Posterior cingulate gyrus (tissue), 11 donors: ENCODE measurements around the gene DSCAML1.

ENCODE experiments used
- DNase-seq, 10 donors: peaks; one replicate each; pipeline versions ENCODE4 v3.0.0 to v3.0.0-alpha.2; 2020 to 2021; ENCODE audit warnings: mixed read lengths in 3 of 10
- intact Hi-C: fragments of 100-400 bp; cut with DNase I; formaldehyde crosslinking; loops from one replicate; pipeline ENCODE4 v1.15.1; 2023

The DSCAML1 gene

DNA sequence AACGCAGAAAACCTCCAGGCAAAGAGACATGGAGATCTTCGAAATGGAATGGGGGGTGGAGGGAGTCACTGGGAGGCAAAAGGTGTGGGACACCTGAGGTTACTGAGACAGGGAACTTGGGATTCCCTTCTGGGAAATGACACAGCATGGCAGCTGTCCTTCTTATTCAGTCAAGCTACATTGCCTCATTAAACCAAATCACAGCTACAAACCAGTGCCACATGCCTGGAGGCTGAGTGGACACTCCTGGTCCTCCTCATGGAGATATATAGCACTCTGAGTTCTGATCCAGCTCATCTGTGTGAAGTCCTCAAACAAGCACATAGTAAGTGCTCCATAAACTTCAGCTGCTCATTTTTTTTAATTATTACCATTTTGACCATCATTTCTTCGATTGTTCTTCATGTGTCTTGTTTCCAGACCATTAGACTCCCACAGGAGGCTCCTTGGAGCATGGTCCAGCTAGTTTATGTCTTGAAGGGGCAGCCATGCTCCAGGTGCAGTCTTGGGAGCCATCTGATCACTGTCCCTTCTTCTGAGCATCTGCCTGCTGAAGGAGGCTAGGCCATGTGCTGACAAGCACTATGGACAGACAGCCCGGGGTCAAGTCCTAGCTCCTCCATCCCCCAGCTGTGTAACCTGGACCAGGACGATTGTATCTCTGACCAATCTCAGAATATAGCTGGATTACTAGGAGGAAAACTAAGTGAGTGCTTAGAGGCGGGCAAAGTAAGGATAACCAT is 37.2 kb upstream of the DSCAML1 start:
- intact Hi-C loops: no loop called here
- DNase-seq: peak in 3 of 10 donors; percentile 2 to 35 (median 25)

DNA sequence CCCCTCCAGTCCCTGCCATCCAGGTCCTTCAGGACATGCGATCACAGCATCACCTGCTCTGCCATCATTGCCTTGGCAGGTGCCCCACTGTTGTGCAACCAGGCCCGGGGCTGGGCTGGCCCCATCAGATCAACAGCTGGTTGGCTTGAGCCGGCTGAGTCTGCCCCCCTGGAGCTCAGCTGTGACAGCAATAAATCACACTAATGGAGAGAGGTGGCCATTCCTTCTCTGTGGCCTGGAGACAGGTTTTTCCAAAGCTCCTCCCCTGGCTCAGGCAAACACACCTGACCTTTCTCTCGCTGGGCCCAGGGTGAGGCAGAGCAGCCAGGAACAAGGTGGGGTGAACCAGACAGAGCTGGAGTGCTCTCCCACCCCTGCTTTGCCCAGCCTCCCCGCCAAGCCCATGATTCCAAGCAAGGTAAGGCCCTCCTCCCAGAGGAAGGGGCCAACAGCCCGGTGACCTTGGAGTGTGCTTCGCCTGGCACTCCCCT is 36.4 kb upstream of the DSCAML1 start:
- intact Hi-C loops: no loop called here
- peak in 5 of 10 donors; percentile 3 to 72 (median 11) for DNase-seq

DNA sequence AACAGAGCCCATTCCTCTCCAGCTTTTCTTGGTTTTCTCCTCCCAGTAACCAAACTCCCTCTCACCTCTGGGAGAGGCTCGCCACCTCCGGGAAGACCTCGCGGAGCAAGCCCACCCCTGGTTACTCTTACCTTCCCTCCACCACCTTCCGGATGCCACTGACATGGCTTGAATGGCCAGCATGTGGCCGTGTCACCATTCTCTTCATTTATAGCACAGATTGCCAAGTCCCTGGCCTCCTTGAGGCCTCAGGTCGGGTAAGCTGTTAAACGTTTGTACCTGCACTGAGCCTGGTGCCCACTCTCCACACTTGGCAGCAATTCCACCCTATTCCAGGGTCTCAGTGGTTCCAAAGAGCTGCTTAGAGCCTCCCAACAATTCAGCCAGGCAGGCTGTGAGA is 35.5 kb upstream of the DSCAML1 start:
- intact Hi-C loops: no loop called here
- peak in 1 of 10 donors; percentile 2 for DNase-seq

DNA sequence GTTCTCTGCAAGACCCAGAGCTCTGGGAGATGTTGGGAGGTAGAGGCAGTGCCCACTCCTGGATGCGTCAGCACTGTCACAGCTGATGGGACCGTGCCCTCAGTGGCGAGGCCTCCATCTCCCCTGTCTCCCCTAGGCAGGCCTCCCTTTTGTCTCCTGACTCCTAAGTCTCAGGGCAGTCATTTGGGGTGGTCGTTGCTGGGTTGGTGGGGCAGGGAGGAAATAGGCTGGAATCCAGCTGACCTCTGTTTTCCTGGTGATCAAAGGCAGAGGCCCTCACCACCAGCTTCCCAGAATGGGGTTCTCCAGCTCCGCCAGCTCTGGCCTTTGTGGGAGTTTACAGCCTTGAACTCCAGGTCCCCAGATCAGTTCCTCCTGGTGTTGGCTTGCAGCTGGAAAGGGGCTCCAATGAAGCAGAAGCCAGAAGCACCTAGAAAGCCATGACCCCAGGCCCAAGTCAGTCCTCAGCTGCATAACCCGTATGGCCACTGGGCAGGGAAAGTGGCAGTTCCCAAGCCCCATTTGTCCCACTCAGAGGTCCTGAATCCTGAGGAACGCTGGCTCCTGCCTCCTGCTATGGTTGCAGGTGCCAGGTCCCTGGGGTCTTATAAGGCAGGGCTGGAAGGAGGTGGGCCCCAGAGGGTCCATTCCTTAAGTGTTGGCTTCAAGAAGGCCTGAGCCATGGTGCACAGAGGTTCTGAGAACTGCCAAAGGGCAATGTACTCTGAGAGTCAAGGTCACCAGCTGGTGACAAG is 34.8 kb upstream of the DSCAML1 start:
- intact Hi-C loops: no loop called here
- DNase-seq: peak in 4 of 10 donors; percentile 2 to 63 (median 28)

DNA sequence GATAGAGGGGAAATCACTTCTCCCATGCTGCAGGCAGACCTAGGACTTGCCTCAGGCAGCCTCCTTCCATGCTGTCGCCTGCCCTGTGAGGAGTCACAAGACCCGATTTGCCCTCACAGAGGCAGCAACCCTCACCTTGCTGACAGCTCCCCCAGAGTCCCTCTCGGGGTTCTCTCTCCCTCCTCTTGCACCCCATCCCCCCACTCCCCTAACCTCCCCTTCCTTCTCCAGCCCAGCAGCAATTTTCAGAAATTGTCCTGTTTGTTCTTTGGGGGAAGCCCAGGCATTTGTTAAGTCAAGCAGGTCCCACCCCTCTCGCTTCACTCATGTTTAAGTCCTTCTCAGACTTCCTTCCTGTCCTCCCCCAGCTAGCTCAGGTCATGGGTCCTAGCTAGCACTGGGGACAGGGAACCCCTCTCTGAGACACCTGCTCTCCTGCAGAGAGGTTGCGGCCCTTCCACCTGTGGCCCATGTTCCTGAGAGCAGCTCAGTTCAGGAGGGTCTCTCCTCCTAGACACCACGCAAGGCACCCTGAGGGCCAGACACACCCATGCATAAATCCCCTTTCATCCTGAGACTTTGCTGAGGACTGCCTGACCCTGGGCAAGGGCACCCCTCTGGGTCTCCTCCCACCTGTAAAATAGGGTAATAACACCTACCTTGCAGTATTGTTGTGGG is 33.8 kb upstream of the DSCAML1 start:
- DNase-seq: peak in 4 of 10 donors; percentile 5 to 49 (median 6)
- intact Hi-C loops: no loop called here

DNA sequence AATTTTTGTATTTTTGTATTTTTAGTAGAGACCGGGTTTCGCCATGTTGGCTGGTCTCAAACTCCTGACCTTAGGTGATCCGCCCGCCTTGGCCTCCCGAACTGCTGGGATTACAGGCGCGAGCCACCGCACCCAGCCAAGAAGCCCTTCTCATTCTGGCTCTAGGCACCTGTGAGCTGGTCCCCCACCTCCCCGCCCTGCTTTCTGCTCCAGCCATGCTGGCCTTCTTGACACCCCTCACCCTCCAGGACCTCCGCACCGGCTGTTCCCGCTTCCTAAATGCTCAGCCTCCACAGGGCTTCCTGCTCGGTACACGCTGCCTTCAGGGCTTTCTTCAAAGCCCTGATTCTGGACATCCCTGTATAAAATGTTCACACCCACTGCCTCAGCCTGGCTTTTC is 33.1 kb upstream of the DSCAML1 start:
- DNase-seq: peak in 3 of 10 donors; percentile 5 to 78 (median 7)

DNA sequence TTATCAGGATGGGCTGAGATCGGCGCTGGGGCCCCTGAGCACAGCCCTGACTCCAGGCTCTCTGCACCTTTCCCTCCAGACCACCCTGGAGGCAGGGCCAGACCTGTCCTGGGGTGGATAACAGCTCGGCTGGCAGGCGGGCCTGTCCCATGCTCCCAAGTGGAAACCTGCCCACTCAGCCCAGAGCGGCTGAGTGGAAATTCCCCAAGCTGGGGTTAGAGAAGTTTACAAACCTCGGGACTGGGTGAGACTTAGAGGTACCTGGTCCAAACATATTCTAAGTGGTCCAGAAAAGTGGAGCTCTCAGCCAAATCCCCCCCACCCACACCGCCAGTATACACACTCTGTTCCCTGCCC is 32.3 kb upstream of the DSCAML1 start:
- intact Hi-C loops: no loop called here
- peak in 4 of 10 donors; percentile 5 to 45 (median 20) for DNase-seq

More for the DNA sequence above, 33.1 kb upstream of the DSCAML1 start:
- intact Hi-C loops: no loop called here

DNA sequence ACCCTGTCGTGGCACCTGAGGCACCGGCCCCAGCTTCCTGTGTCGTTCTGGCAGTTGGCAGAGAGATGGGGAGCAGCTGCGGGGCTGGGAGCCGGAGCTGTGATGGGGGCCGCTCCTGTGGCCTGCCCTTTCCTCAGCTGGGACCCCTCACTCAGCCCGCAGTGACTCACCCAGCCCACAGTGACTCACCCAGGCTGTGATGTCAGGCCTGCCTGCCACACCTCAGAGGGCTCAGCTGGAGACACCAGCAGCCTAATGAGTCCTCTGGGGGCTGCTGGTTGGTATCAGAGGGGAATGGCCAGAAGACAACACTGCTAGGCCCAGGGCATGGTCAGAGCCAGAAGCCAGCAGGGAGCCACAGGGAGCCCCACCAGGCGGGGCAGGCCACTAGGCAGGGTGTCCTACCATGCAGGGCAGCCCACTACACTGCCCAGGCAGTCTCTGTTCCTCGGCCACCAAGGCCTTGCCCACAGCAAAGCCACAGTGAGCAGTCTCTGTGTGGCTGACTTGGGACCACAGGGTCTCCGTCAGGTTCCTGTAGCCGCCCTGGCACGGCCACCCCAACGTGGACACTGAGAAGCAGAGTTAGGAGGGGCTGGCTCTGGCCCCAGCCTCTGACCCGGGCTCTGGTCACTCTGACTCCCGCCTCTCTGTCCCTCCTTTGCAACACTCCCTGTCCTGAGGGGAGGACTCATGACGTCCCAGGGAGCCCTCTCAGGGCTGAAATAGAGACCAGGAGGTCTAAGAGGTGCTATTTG is 31.8 kb upstream of the DSCAML1 start:
- DNase-seq: peak in 5 of 10 donors; percentile 1 to 67 (median 7)
- intact Hi-C loops: no loop called here

DNA sequence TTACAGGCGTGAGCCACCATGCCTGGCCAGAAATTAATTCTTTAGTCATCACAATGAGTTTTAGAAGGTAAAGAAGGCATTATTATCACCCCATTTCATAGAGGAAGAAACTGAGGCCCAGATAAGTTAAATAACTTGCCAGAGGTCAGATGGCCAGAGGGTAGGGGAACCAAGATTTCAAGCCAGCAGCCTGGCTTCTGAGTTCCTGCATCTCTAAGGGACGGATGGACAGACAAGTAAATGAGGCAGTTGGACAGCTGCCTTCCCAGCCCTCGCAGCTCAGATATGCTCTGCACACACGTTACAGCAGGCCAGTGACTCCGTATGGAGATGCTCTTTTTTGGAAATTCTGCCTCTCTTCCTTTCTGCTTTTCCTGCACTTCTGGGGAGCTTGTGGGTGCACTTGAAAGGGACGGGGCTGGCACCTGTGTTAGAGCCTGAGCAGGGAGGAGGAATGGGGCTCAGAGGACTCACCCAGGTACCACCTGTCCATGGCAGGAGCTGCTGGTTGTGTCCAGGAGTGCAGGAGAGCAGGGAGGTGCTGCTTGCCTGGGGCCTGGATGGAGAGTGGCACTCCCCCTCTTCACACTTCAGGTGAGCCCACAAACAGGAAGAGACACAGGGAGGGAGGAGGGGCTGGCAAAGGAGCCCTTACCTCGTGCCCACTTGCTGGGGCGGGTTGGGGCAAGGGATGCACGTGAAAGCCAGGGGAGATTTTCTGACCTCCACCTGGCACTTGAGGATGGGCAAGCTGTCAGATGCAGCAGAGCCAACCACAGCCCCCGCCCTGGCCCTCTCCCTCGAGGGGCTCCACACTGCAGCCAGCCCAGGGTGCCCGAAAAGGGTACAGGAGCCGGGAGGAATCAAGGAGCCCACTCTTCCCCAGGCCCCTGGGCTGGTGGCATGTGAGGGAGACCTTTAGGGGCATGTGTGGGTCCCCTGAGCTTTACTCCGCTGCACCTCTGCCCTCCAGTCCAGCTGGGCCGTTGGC is 30.8 kb upstream of the DSCAML1 start:
- intact Hi-C loops: no loop called here

DNA sequence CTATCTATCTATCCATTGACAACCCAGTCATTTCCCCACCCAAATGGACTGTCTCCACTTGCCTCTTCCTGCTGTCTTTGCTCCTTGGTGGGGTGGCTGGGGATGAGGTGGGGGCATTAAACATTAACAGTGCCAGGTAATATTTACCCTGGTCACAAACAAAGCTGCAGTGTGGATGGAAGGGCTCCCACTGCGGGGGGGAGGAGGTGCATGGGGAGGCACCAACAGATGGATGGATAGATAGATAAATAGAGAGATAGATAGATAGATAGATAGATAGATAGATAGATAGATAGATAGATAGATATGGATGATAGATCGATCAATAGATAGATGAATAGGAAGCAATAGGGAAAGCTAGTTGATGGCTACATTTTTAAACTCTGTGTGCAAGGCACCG is 29.8 kb upstream of the DSCAML1 start:
- peak in 2 of 10 donors; percentile 21 to 23 for DNase-seq
- intact Hi-C loops: no loop called here

More for the DNA sequence above, 30.8 kb upstream of the DSCAML1 start:
- peak in 5 of 10 donors; percentile 3 to 62 (median 33) for DNase-seq

DNA sequence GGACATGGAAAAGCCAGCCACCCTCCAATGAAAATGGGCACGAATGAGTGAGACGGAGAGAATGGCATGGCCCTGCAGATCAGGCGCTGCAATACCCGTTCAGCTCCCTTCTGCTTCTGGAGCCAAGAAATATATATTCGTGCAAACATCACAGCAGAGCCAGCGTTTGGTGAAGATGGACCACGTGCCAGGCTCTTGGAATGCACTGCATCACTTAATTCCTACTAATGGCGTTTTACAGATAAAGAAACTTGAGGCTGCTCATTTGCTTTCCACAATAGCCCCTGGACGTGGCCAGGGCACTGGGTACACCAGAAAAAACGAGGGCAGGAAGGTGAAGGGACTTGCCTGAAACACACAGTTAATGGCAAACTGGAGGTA is 29.2 kb upstream of the DSCAML1 start:
- intact Hi-C loops: no loop called here
- peak in 4 of 10 donors; percentile 3 to 33 (median 12) for DNase-seq

DNA sequence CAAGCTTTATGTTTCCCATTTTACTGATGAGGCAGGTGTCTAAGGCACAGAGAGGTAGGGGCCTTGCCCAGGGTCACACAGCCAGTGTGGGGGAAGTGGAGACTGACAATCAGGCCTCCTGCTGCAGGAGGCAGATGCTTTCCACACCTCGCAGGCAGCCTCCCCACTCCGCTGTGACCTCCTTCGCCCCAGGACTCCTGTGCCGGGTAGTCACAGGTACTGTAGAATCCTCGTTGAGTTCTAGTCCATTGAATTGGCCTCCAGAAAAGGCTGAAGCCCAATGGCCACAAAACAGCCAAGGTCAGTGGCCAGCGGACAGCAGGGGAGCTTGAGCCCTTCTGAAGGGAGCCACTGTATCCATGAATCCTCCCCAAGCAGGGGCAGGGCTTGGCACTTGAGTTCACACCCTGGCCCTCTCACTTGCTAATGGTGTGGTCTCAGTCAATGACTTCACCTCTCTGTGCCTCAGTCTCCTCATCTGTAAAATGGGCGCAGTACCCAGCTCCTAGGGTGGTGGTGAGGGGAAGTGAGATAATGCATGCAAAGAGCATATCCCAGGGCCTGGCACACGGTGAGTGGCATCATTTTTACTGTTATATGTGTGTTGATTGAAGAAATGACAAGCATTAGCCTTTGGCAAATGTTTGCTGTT is 28.6 kb upstream of the DSCAML1 start:
- intact Hi-C loops: no loop called here
- DNase-seq: peak in 2 of 10 donors; percentile 57 to 61

DNA sequence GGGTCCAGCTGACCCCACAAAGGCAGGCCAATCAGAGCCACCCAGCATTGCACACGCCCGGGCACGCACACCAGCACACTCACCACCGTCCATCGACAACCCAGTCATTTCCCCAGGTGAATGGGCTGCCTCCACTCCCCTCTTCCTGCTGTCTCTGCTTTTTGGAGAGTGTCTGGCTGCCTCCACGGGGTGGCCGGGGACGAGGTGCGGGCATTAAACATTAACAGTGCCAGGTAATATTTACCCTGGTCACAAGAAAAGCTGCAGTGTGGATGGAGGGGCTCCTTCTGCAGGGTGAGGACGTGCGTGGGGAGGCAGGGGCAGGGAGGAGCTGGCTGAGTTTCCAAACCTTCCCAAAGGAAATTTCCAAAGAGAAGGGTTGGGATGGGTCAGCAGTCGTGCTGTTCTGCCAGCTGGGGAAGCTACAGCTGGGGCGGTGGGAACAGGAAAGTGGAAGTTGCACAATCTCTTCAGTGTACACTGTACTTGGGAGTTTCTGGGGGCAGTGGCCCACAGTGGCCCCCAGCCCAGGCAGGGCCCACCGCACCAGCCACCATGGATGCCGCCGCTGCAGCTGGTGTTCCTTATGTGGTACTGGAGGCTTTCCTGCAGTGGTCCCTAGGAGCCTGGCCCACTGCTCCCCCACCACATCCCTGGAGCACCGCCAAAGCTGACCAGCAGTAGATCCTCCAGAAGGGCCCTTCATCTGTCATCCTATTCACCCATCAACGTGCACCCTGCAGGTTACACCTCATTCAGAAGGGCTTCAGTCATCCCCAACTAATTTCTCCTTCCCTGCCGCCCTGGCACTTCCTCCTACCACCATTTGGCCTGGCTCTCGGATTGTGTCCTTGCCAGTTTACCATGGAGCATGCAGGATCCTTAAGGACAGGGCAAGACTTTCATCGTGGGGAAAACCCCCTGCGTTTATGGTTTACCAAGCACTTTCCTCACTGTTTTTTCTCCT is 27.8 kb upstream of the DSCAML1 start, which contains the start of gene FXYD2:
FXYD2 (minus strand) TSS at position 174 of the 967 bp plus-strand sequence; CDS start at position 108, 66 bp downstream.
- intact Hi-C loops: no loop called here
- peak in 6 of 10 donors; percentile 6 to 72 (median 26) for DNase-seq

DNA sequence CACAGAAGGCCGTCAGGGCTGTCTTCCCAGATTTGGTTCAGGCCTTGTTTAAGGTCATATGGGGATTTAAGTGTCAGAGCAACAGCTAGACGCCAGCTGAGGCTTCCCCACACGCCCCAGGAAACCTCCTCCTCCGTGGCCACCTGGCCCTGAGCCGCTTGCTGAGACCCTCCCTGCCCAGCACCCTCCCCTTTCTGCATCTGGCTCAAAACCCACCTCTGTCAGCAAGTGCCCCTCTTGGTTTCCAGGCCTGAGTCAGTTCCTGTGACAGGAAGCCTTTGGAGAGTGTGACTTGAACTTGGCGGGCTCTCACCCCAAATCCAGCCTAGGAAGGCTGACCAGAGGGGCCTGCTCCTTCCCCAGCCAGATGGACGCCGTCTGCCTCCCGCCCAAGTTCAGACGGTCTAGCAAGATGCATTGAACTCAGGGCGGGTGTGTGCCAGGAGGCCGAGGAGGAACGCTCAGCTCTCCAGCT is 27.0 kb upstream of the DSCAML1 start:
- intact Hi-C loops: no loop called here
- peak in 4 of 10 donors; percentile 6 to 77 (median 58) for DNase-seq

DNA sequence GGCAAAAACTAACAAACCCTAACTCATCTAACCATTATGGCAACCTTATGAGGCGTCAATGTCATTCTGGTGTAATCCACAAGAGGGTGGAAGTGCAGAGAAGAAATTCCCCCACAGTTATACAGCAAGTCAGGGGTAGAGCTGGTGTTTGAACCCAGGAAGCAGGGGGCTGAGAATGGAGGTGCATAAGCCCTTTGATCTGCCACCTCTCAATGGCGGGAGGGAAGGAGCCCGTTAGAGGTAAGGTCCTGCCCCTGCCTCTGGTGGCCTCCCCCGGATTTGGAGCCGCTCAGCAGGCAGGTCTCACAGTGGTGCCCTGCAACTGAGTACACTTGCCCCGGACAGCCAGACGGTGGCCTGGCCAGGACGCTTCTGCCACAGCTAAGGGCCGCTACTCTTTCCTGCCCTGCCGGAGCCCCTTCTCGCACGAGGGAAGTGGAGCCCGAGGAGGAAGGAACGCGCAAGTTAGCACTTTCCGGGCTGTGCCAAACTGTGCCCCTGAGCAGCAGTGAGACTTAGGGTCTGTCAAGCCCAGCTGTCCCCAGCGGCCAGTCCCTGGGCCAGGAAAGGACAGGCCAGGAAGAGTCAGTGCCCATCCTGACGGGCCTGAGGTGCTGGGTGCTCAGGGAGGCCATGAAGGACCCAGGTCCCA is 26.4 kb upstream of the DSCAML1 start:
- peak in 5 of 10 donors; percentile 6 to 84 (median 55) for DNase-seq
- intact Hi-C loops: no loop called here
